PC-9 (cell line): ENCODE results near the gene SDC1. TPM values are rescaled to one million over a fixed set of nuclear protein-coding genes. Genes with fewer than 3 reads are reported as not detected.

Experiments
- BruUV-seq: library from RNA; stranded (reverse); fragments of 400-500 nt; replicated peaks from 2 replicates; lab custom pipeline; 2021; lab: Mats Ljungman, UMichigan
- CTCF ChIA-PET: fragments of 300-600 bp; sonication (Branson Sonifier 250); formaldehyde crosslinking; loops from one replicate; lab custom pipeline; 2022; ENCODE audit warnings: antibody characterized with exemption; lab: Charles Lee
- POLR2A ChIA-PET: fragments of 300-600 bp; sonication (Branson Sonifier 250); formaldehyde crosslinking; loops from one replicate; lab custom pipeline; 2022; ENCODE audit warnings: antibody characterized with exemption; ENCODE audit not compliant: unreplicated experiment; lab: Charles Lee
- DNase-seq, 2 experiments: peaks; one replicate each; pipeline versions ENCODE4 v3.0.0 to v3.0.0-alpha.2; 2015 to 2022; ENCODE audit warnings: mixed read lengths in 1 of 2
- H2AFZ ChIP-seq: fragments of 200-600 bp; sonication (generic); 2 replicates; pipeline ENCODE4 v1.8.1; 2017; ENCODE audit warnings: antibody characterized with exemption
- H3F3A ChIP-seq: fragments of 200-600 bp; sonication (generic); 2 replicates; pipeline ENCODE4 v1.8.1; 2017; ENCODE audit warnings: antibody characterized with exemption, mild to moderate bottlenecking, low read depth; ENCODE audit not compliant: insufficient read depth
- H3K27ac ChIP-seq: fragments of 200-600 bp; sonication (generic); 2 replicates; pipeline ENCODE4 v1.6.1; 2016; ENCODE audit warnings: mixed run types
- H3K27me3 ChIP-seq: fragments of 200-600 bp; sonication (generic); 2 replicates; pipeline ENCODE4 v1.6.1; 2016; ENCODE audit warnings: low read depth, mixed run types; ENCODE audit not compliant: insufficient read depth
- H3K36me3 ChIP-seq: fragments of 200-600 bp; sonication (generic); 2 replicates; pipeline ENCODE4 v1.6.1; 2016; ENCODE audit warnings: low read depth, mixed run types
- H3K4me1 ChIP-seq: fragments of 200-600 bp; sonication (generic); replicated peaks from 2 replicates; pipeline ENCODE4 v1.6.1; 2016; ENCODE audit warnings: mixed run types; ENCODE audit not compliant: insufficient read depth
- H3K4me2 ChIP-seq: fragments of 200-600 bp; sonication (generic); 2 replicates; pipeline ENCODE4 v1.6.1; 2017; ENCODE audit warnings: mixed run types
- H3K4me3 ChIP-seq: fragments of 200-600 bp; sonication (generic); 2 replicates; pipeline ENCODE4 v1.6.1; 2016; ENCODE audit warnings: mixed run types
- H3K79me2 ChIP-seq: fragments of 200-600 bp; sonication (generic); 2 replicates; pipeline ENCODE4 v1.6.1; 2017; ENCODE audit warnings: low read depth, mixed run types
- H3K9me2 ChIP-seq: fragments of 200-600 bp; sonication (generic); 2 replicates; pipeline ENCODE4 v1.8.1; 2017; ENCODE audit warnings: mild to moderate bottlenecking; ENCODE audit not compliant: insufficient read depth
- H3K9me3 ChIP-seq: fragments of 200-600 bp; sonication (generic); 2 replicates; pipeline ENCODE4 v1.8.1; 2016; ENCODE audit warnings: low read depth; ENCODE audit not compliant: insufficient read depth
- H4K20me1 ChIP-seq: fragments of 200-600 bp; sonication (generic); 2 replicates; pipeline ENCODE4 v1.8.1; 2017; ENCODE audit not compliant: insufficient read depth
- EZH2 ChIP-seq: fragments of 200-600 bp; sonication (generic); IDR thresholded peaks from 2 replicates; pipeline ENCODE4 v1.8.0; 2017; ENCODE audit warnings: antibody characterized with exemption, low read depth
- intact Hi-C: fragments of 100-400 bp; cut with micrococcal nuclease; formaldehyde crosslinking; loops from one replicate; pipeline ENCODE4 v1.10.0; 2022; ENCODE audit not compliant: unreplicated experiment
- total RNA-seq: library from RNA; stranded (reverse); gene quantifications from 2 replicates; pipeline ENCODE4 v1.2.3, GENCODE V29; 2021
- TF ChIP-seq, protein P1 (sequence below): fragments of 200-600 bp; sonication (generic); conservative IDR thresholded peaks from 2 replicates; pipeline ENCODE4 v1.6.1; 2017; ENCODE audit warnings: mixed run types, antibody characterized with exemption, mild to moderate bottlenecking, moderate library complexity

The SDC1 gene
- total RNA-seq, 1 experiment from 2014 or later: 128 TPM

DNA sequence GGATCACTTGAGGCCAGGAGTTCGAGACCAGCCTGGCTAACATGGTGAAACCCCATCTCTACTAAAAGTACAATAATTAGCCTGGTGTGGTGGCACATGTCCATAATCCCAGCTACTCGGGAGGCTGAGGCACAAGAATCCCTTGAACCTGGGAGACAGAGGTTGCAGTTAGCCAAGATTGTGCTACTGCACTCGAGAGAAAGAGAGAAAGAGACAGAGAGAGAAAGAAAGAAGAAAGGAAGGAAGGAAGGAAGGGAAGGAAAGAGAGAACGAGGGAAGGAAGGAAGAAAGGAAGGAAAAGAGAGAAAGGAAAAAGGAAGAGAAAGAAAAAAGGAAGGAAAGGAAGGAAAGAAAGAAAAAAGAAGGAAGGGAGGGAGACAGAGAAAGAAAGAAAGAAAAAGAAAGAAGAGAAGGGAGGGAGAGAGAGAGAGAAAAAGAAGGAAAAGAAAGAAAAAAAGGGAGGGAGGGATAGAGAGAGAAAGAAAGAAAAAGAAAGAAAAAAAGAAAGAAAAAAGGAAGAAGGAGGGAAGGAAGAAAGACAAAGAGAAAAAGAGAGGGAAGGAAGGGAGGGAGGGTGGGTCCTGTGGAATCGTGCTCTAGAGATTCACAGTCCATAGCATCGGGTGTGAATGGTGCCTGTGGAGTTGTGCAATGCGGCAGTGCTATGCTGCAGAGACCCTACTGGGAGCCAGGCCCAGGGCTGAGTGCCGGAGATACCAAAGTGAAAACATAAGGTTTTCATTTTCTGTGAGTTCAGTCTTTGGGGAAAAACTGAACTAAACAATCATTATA is 4.6 kb upstream of the SDC1 start:
- no TSS peak for BruUV-seq
- H3K4me2 ChIP-seq: no peak overlapping the region
- no peak overlapping the region for H2AFZ ChIP-seq
- no peaks in the 10 kb centered on the region for H3K79me2 ChIP-seq
- POLR2A ChIA-PET: no interaction called here
- TF ChIP-seq, protein P1, sequence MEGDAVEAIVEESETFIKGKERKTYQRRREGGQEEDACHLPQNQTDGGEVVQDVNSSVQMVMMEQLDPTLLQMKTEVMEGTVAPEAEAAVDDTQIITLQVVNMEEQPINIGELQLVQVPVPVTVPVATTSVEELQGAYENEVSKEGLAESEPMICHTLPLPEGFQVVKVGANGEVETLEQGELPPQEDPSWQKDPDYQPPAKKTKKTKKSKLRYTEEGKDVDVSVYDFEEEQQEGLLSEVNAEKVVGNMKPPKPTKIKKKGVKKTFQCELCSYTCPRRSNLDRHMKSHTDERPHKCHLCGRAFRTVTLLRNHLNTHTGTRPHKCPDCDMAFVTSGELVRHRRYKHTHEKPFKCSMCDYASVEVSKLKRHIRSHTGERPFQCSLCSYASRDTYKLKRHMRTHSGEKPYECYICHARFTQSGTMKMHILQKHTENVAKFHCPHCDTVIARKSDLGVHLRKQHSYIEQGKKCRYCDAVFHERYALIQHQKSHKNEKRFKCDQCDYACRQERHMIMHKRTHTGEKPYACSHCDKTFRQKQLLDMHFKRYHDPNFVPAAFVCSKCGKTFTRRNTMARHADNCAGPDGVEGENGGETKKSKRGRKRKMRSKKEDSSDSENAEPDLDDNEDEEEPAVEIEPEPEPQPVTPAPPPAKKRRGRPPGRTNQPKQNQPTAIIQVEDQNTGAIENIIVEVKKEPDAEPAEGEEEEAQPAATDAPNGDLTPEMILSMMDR: no peak
- TF ChIP-seq EZH2: no peak
- no peaks in the 10 kb centered on the region for H4K20me1 ChIP-seq
- intact Hi-C loops: loop anchor here (2.0 to 5.0 kb wide), 3 partner anchors 45 to 442 kb away; partner anchors contain the start of gene LAPTM4A
- CTCF ChIA-PET: no interaction called here
- no peaks in the 10 kb centered on the region for H3K27me3 ChIP-seq
- DNase-seq: no peak
- no peaks in the 10 kb centered on the region for H3K36me3 ChIP-seq
- no peak overlapping the region for H3K27ac ChIP-seq
- H3F3A ChIP-seq: peaks cover 53% of the 10 kb centered on the region
- H3K4me3 ChIP-seq: no peak overlapping the region
- no peaks in the 10 kb centered on the region for H3K9me3 ChIP-seq
- H3K9me2 ChIP-seq: no peaks in the 10 kb centered on the region
- peaks cover 49% of the 10 kb centered on the region for H3K4me1 ChIP-seq

DNA sequence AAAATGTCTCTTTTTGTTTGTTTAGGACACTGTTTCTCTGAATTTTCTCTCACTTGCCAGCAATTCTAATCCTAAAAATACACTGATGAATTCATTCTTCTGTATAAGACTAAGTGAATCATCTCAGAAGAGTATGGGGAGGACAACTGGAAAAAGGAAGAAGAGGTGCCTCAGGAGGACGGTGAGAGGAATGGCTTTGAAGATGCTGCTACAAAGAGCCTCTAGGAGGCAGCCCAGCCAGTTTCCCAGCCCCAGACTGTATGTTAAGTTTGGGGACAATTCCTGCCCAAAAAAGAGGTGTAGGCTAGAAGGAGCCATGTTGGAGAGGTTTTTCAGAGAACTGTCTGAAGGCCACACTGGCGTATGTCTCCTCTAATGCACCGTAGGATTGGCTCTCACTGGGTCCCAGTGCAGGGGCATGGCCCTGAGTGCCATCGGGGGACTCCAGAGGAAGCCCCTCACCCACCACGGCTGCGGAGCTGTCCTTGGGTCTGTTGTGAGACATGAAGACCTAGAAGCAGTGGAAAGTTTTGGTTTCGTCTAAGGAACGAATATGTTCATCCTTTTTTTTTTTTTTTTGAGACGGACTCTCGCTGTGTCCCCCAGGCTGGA is 3.1 kb upstream of the SDC1 start:
- peaks cover 7% of the 10 kb centered on the region for H3K79me2 ChIP-seq
- H3K4me1 ChIP-seq: peaks cover 36% of the 10 kb centered on the region
- H3K4me2 ChIP-seq: no peak overlapping the region
- H3K36me3 ChIP-seq: no peaks in the 10 kb centered on the region
- H3F3A ChIP-seq: peaks cover 43% of the 10 kb centered on the region
- no peak for DNase-seq
- H3K27me3 ChIP-seq: no peaks in the 10 kb centered on the region
- no TSS peak for BruUV-seq
- H4K20me1 ChIP-seq: no peaks in the 10 kb centered on the region
- ChIA-PET CTCF (no interaction called here), POLR2A (no interaction called here)
- no peak overlapping the region for H2AFZ ChIP-seq
- H3K9me3 ChIP-seq: no peaks in the 10 kb centered on the region
- intact Hi-C loops: no loop called here
- no peak overlapping the region for H3K4me3 ChIP-seq
- H3K27ac ChIP-seq: no peak overlapping the region
- TF ChIP-seq, protein P1: no peak
- no peak for TF ChIP-seq EZH2
- no peaks in the 10 kb centered on the region for H3K9me2 ChIP-seq

DNA sequence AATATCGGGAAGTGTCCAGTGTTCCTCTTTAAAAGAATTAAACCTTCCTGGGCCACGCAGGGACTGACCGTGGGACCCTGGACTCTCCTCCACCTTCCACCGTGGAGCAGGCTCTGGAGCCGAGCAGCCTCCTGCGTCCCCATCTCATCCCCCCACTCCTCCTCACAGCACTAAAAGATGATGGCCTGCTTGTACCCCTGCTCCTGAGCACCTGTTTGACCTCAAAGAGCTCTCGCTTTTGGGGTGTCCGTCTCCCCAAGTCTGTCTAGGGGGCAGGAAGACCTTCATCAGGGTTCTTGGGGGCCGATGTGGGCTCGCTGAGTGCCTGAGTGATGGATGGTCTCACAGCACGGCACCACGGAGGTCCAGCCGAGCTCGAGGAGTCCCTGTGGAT is 1.2 kb upstream of the SDC1 start:
- ChIA-PET CTCF (interaction anchor here (1.2 to 1.8 kb wide), 4 partner anchors 40 to 67 kb away, joined by 4 to 11 read pairs (median 8); no protein-coding TSS in a partner anchor), POLR2A (no interaction called here)
- no peak overlapping the region for H2AFZ ChIP-seq
- no peaks in the 10 kb centered on the region for H3K9me2 ChIP-seq
- H3K27me3 ChIP-seq: no peaks in the 10 kb centered on the region
- no peak for DNase-seq
- H3K9me3 ChIP-seq: no peaks in the 10 kb centered on the region
- no peak overlapping the region for H3K27ac ChIP-seq
- no peaks in the 10 kb centered on the region for H3K36me3 ChIP-seq
- TSS peak; percentile 42 for BruUV-seq
- H3F3A ChIP-seq: peaks cover 38% of the 10 kb centered on the region; the same call in 1 of the 2 replicates
- peaks cover 39% of the 10 kb centered on the region for H3K4me1 ChIP-seq
- peak overlapping the region; percentile 92 for H3K4me2 ChIP-seq
- TF ChIP-seq EZH2: no peak
- TF ChIP-seq, protein P1: no peak
- intact Hi-C loops: no loop called here
- no peak overlapping the region for H3K4me3 ChIP-seq
- H4K20me1 ChIP-seq: no peaks in the 10 kb centered on the region
- H3K79me2 ChIP-seq: peaks cover 24% of the 10 kb centered on the region
